Measurements from ENCODE around the gene DNAL4.
A peak's percentile ranks its signal among the peaks of the same experiment; 100 is the strongest.

Gene DNAL4

GRCh38 chr22:38750638-38751037 is 43.3 kb downstream of the DNAL4 start:
- H3K36me3 ChIP-seq (ENCODE audit: control insufficient read depth in 2 of 2, insufficient read depth in 2 of 2, low read length in 2 of 2) = peaks cover 50 to 56% of the 10 kb centered on the region in 2 donors
- no peaks in the 10 kb centered on the region for H3K27me3 ChIP-seq (ENCODE audit: control insufficient read depth in 1 of 2, insufficient read depth in 2 of 2, low read length in 2 of 2)
- no peak overlapping the region for H3K27ac ChIP-seq (ENCODE audit: low read length)
- H3K9ac ChIP-seq (ENCODE audit: low read length in 2 of 2) = no peak overlapping the region
- no peaks in the 10 kb centered on the region for H3K9me3 ChIP-seq (ENCODE audit: control insufficient read depth in 2 of 2, low read length in 2 of 2)
- peaks cover 19% of the 10 kb centered on the region for H3K4me1 ChIP-seq (ENCODE audit: control insufficient read depth, insufficient read depth, low read length)
- no peak overlapping the region for H3K4me3 ChIP-seq (ENCODE audit: low read length in 2 of 2)

- Histone ChIP-seq H3K4me3 (ENCODE audit: low read length in 2 of 2) (no peak overlapping the region), H3K27me3 (ENCODE audit: control insufficient read depth in 1 of 2, insufficient read depth in 2 of 2, low read length in 2 of 2) (no peaks in the 10 kb centered on the region), H3K4me1 (ENCODE audit: control insufficient read depth, insufficient read depth, low read length) (peaks cover 19% of the 10 kb centered on the region), H3K9ac (ENCODE audit: low read length in 2 of 2) (no peak overlapping the region), H3K36me3 (ENCODE audit: control insufficient read depth in 2 of 2, insufficient read depth in 2 of 2, low read length in 2 of 2) (peaks cover 55 to 61% of the 10 kb centered on the region in 2 donors), H3K9me3 (ENCODE audit: control insufficient read depth in 2 of 2, low read length in 2 of 2) (no peaks in the 10 kb centered on the region), H3K27ac (ENCODE audit: low read length) (no peak overlapping the region)
Measured at GRCh38 chr22:38750104-38750503, 43.8 kb downstream of the DNAL4 start.

DNA sequence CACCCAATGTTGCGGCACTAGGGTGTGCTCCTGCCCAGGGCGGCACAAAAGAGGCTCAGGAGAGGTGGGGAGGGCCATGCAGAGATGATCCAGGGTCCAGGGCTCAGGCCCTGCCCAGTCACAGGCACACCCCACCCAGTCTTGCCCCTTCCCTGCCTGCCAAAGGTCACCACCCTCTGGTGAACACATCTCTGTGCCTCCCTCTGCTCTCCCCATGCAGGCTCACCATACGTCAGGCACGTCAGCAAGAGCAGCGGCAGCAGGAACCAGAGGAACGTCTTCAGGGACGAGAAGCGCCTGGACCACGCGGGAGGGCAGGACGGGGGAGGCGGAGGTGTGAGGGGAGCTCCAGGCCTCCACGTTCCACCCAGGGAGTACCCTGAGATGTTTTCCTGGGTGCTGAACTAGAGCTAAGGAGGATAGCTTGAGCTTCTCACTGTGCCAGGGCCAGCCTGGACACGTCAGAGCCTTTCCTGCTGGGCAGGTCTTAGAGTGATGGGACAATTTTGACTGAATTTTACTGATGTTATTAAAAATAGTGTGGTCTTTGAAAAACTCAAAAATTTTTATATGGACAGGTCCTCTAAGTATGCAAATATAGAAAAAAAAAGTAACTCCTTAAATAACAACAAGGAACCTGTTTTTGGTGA is 45.3 kb downstream of the DNAL4 start:
- no peaks in the 10 kb centered on the region for H3K9me3 ChIP-seq (ENCODE audit: control insufficient read depth in 2 of 2, low read length in 2 of 2)
- peak overlapping the region in 1 of 2 donors; percentile 5 for H3K9ac ChIP-seq (ENCODE audit: low read length in 2 of 2)
- peaks cover 62 to 70% of the 10 kb centered on the region in 2 donors for H3K36me3 ChIP-seq (ENCODE audit: control insufficient read depth in 2 of 2, insufficient read depth in 2 of 2, low read length in 2 of 2)
- H3K4me1 ChIP-seq (ENCODE audit: control insufficient read depth, insufficient read depth, low read length) = peaks cover 7% of the 10 kb centered on the region
- no peaks in the 10 kb centered on the region for H3K27me3 ChIP-seq (ENCODE audit: control insufficient read depth in 1 of 2, insufficient read depth in 2 of 2, low read length in 2 of 2)
- H3K4me3 ChIP-seq (ENCODE audit: low read length in 2 of 2) = no peak overlapping the region
- no peak overlapping the region for H3K27ac ChIP-seq (ENCODE audit: low read length)

DNA sequence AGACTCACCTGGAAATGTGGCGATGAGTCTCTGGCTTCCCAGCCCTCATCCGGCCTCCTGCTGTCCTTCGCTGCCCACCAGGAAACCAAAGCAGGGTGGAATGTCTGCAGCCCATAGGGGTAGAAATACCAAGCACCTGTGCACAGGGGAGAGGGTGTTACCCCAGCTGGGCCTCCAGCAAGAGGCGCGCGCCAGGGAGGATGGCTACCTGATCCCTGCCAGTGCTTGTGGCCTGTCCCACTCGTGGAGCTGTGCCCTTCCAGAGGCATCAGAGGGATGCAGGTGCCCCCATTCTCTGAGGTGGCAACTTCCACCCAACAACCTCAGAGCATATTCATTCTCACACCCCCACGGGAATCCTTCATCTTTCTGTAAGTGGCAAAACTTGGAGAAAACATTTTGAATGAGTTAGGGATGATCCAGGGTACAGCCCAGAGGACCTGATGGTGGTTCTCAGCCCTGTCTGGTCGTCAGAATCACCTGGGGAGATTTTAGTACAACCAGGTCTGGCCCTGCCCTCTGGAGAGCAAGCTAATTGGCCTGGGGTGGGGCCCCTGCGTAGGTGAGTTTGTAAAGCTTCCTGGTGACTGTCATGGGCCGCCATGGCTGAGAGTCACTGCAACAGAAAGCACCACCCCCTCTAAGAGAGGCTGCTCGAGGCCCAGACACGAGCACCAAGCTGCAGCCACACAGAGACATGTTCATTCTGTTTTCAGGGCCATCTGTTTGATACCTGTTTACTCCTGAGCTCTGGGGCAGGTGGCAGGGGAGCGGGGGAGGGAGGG is 48.1 kb downstream of the DNAL4 start:
- Histone ChIP-seq H3K9me3 (ENCODE audit: control insufficient read depth in 2 of 2, low read length in 2 of 2) (no peaks in the 10 kb centered on the region), H3K36me3 (ENCODE audit: control insufficient read depth in 2 of 2, insufficient read depth in 2 of 2, low read length in 2 of 2) (peaks cover 71 to 73% of the 10 kb centered on the region in 2 donors), H3K4me1 (ENCODE audit: control insufficient read depth, insufficient read depth, low read length) (no peaks in the 10 kb centered on the region), H3K27ac (ENCODE audit: low read length) (no peak overlapping the region), H3K27me3 (ENCODE audit: control insufficient read depth in 1 of 2, insufficient read depth in 2 of 2, low read length in 2 of 2) (no peaks in the 10 kb centered on the region), H3K9ac (ENCODE audit: low read length in 2 of 2) (no peak overlapping the region), H3K4me3 (ENCODE audit: low read length in 2 of 2) (no peak overlapping the region)

DNA sequence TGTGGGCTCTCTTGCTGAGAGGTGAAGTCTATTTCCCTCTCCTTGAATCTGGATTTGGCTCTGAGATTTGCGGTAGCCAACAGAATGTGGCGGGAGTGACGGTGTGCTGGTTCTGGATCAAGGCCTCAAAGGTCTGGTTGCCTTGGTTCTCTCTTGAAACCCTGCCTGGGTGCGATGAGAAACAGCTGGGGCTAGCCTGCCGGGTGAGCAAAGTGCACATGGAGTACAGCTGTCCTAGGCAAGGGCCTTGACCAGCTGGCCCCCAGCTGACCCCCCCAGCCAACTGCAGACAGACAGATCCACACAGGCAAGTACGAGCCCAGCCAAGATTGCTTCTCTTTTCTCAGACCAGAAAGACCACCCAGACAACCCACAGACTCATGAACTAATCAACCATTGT is 49.0 kb downstream of the DNAL4 start:
- no peak overlapping the region for H3K27ac ChIP-seq (ENCODE audit: low read length)
- H3K27me3 ChIP-seq (ENCODE audit: control insufficient read depth in 1 of 2, insufficient read depth in 2 of 2, low read length in 2 of 2) = no peaks in the 10 kb centered on the region
- no peak overlapping the region for H3K4me3 ChIP-seq (ENCODE audit: low read length in 2 of 2)
- no peaks in the 10 kb centered on the region for H3K4me1 ChIP-seq (ENCODE audit: control insufficient read depth, insufficient read depth, low read length)
- H3K9me3 ChIP-seq (ENCODE audit: control insufficient read depth in 2 of 2, low read length in 2 of 2) = no peaks in the 10 kb centered on the region
- peaks cover 69 to 71% of the 10 kb centered on the region in 2 donors for H3K36me3 ChIP-seq (ENCODE audit: control insufficient read depth in 2 of 2, insufficient read depth in 2 of 2, low read length in 2 of 2)
- no peak overlapping the region for H3K9ac ChIP-seq (ENCODE audit: low read length in 2 of 2)

GRCh38 chr22:38742176-38742942 is 51.6 kb downstream of the DNAL4 start:
- peaks cover 74 to 79% of the 10 kb centered on the region in 2 donors for H3K36me3 ChIP-seq (ENCODE audit: control insufficient read depth in 2 of 2, insufficient read depth in 2 of 2, low read length in 2 of 2)
- no peak overlapping the region for H3K4me3 ChIP-seq (ENCODE audit: low read length in 2 of 2)
- no peak overlapping the region for H3K27ac ChIP-seq (ENCODE audit: low read length)
- H3K9me3 ChIP-seq (ENCODE audit: control insufficient read depth in 2 of 2, low read length in 2 of 2) = no peaks in the 10 kb centered on the region
- no peak overlapping the region for H3K9ac ChIP-seq (ENCODE audit: low read length in 2 of 2)
- H3K4me1 ChIP-seq (ENCODE audit: control insufficient read depth, insufficient read depth, low read length) = no peaks in the 10 kb centered on the region
- no peaks in the 10 kb centered on the region for H3K27me3 ChIP-seq (ENCODE audit: control insufficient read depth in 1 of 2, insufficient read depth in 2 of 2, low read length in 2 of 2)

GRCh38 chr22:38741576-38741975 is 52.4 kb downstream of the DNAL4 start:
- H3K4me3 ChIP-seq (ENCODE audit: low read length in 2 of 2) = no peak overlapping the region
- H3K9ac ChIP-seq (ENCODE audit: low read length in 2 of 2) = no peak overlapping the region
- H3K27ac ChIP-seq (ENCODE audit: low read length) = no peak overlapping the region

GRCh38 chr22:38741166-38741565 is 52.8 kb downstream of the DNAL4 start:
- Histone ChIP-seq H3K4me3 (ENCODE audit: low read length in 2 of 2) (no peak overlapping the region), H3K27ac (ENCODE audit: low read length) (no peak overlapping the region), H3K9ac (ENCODE audit: low read length in 2 of 2) (no peak overlapping the region), H3K4me1 (ENCODE audit: control insufficient read depth, insufficient read depth, low read length) (no peaks in the 10 kb centered on the region), H3K36me3 (ENCODE audit: control insufficient read depth in 2 of 2, insufficient read depth in 2 of 2, low read length in 2 of 2) (peaks cover 83 to 88% of the 10 kb centered on the region in 2 donors), H3K27me3 (ENCODE audit: control insufficient read depth in 1 of 2, insufficient read depth in 2 of 2, low read length in 2 of 2) (no peaks in the 10 kb centered on the region), H3K9me3 (ENCODE audit: control insufficient read depth in 2 of 2, low read length in 2 of 2) (no peaks in the 10 kb centered on the region)

More at GRCh38 chr22:38741576-38741975, 52.4 kb downstream of the DNAL4 start:
- Histone ChIP-seq H3K4me1 (ENCODE audit: control insufficient read depth, insufficient read depth, low read length) (no peaks in the 10 kb centered on the region), H3K36me3 (ENCODE audit: control insufficient read depth in 2 of 2, insufficient read depth in 2 of 2, low read length in 2 of 2) (peaks cover 82 to 86% of the 10 kb centered on the region in 2 donors), H3K27me3 (ENCODE audit: control insufficient read depth in 1 of 2, insufficient read depth in 2 of 2, low read length in 2 of 2) (no peaks in the 10 kb centered on the region), H3K9me3 (ENCODE audit: control insufficient read depth in 2 of 2, low read length in 2 of 2) (no peaks in the 10 kb centered on the region)

GRCh38 chr22:38740754-38741153 is 53.2 kb downstream of the DNAL4 start:
- H3K9me3 ChIP-seq (ENCODE audit: control insufficient read depth in 2 of 2, low read length in 2 of 2) = no peaks in the 10 kb centered on the region
- no peak overlapping the region for H3K4me3 ChIP-seq (ENCODE audit: low read length in 2 of 2)
- H3K9ac ChIP-seq (ENCODE audit: low read length in 2 of 2) = no peak overlapping the region
- H3K27me3 ChIP-seq (ENCODE audit: control insufficient read depth in 1 of 2, insufficient read depth in 2 of 2, low read length in 2 of 2) = no peaks in the 10 kb centered on the region
- H3K27ac ChIP-seq (ENCODE audit: low read length) = no peak overlapping the region
- H3K36me3 ChIP-seq (ENCODE audit: control insufficient read depth in 2 of 2, insufficient read depth in 2 of 2, low read length in 2 of 2) = peaks cover 83 to 87% of the 10 kb centered on the region in 2 donors
- H3K4me1 ChIP-seq (ENCODE audit: control insufficient read depth, insufficient read depth, low read length) = no peaks in the 10 kb centered on the region

DNA sequence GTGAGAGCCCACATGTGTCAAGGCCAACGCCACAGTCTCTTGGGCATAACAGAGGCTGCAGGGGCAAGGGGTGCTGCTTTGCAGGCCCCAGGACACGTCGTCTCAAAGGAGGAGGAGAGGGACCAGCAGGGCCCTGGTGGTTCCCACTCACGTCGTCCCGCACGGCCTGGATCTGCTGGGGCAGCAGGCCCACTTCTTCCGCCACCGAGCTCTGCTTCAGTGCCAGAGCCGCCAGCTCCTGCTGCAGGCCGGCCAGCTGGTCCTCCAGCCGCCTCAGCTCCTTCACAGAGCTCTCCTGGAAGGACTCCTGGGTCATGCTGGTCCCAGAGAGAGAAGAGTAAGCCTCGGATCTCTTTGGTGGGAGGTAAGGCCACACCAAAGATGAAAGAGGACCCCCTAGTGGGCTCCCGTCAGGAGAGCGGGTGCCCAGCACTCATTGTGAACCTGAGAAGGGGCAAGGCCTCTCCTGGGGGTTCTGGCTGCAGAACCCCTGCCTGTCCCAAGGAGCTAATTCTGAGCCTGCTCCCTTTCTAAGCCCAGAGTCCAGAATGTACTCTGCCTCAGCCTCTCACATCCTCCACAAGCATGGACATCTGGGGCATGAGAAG is 53.7 kb downstream of the DNAL4 start:
- peaks cover 2% of the 10 kb centered on the region for H3K4me1 ChIP-seq (ENCODE audit: control insufficient read depth, insufficient read depth, low read length)
- H3K4me3 ChIP-seq (ENCODE audit: low read length in 2 of 2) = no peak overlapping the region
- no peaks in the 10 kb centered on the region for H3K27me3 ChIP-seq (ENCODE audit: control insufficient read depth in 1 of 2, insufficient read depth in 2 of 2, low read length in 2 of 2)
- no peak overlapping the region for H3K9ac ChIP-seq (ENCODE audit: low read length in 2 of 2)
- no peaks in the 10 kb centered on the region for H3K9me3 ChIP-seq (ENCODE audit: control insufficient read depth in 2 of 2, low read length in 2 of 2)
- H3K27ac ChIP-seq (ENCODE audit: low read length) = no peak overlapping the region
- H3K36me3 ChIP-seq (ENCODE audit: control insufficient read depth in 2 of 2, insufficient read depth in 2 of 2, low read length in 2 of 2) = peaks cover 81 to 87% of the 10 kb centered on the region in 2 donors

Data from stomach smooth muscle (tissue), 2 donors.